Activated gamma-delta T cell treated with Interleukin-2 at 50 U/mL for 16 hours (primary cell): ENCODE data around the gene MYH15.

ENCODE experiments used
- DNase-seq: peaks from one replicate; pipeline ENCODE4 v3.0.0-alpha.2; 2020

The MYH15 gene

DNA sequence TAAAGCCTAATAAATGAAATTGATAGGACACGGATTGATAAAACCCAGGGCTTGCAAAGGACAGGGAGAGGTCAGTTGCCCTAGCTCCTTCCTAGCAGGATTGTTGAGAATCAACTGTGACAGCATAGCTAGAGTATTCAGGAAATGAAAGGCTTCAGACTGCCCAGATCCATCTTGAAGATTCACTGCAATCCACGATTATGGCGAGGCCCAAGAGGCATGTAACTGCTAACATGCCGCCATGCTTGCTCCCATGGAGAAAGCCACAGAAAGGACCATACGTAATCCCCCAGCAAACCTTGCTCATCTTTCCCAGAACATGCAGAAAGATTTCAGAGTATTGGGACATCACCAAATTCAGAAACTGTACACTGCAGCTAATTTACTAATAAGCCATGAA is 41.3 kb downstream of the MYH15 start:
- no peak for DNase-seq

DNA sequence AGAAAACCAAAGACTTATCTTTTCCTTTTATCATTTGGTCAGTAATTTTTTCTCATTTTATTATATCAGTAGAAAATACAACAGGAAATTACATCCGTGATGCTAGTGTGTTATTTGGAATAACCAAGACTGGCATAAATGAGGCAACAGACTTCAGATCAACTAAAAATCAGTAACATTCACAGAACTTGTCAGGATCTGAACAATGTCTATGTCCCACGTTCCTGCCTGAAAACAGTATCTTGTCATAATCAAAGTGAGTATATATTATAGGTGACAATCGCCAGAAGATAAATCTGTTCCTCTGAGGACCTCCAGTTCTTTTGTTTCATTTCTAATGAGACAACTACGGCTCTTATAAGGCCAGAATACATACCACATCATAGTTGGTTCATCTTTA is 41.8 kb downstream of the MYH15 start:
- no peak for DNase-seq

- no peak for DNase-seq
These were observed 47.5 kb downstream of the MYH15 start for GRCh38 chr3:108462899-108463298.

DNA sequence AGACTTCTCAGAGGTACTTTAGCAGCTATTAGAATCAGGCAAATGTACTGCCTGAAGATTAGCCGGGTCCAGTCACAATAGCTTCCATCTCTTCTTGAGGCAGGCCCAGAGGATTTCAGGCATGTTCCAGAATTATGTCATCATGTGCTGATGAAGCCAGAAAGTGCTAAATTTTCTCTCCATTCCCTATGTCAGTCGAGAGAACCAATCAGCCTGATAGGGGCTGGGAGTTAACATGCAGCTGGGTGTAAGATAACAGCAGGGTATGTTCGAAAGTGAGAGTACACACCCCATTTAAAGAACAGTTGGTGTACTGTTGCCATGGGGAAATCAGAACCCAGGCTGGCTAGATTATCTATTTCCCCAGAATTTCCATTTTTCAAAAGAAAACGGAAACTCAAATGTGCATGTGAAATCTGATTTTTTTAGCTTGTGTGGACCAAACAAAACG is 48.7 kb downstream of the MYH15 start:
- DNase-seq = no peak

GRCh38 chr3:108459225-108459624 is 51.2 kb downstream of the MYH15 start:
- no peak for DNase-seq

DNA sequence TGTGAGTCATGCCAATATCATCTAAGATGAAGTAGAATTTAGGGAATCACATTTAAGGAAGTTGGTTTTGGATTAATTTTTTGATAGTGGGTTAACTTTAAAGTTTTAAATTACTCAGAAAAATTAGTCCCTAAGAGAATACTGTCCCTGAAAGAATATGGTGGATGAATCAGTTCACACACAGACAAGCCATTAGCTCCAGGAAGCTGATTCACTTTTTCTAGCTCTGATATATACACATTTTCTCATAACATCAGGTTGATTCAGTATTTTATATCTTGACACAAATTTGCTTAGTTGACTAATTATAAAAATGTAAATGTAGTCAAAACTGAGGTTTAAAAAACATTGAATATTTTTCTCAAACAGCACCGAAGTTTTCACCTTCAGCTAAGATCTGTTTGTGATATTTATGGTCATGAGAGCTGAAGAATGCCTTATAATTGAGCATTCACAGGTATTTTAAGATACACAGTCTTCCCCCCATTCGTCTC is 55.1 kb downstream of the MYH15 start:
- DNase-seq = no peak

- no peak for DNase-seq
These were observed 56.8 kb downstream of the MYH15 start for GRCh38 chr3:108453565-108453964.

- no peak for DNase-seq
These were observed 60.0 kb downstream of the MYH15 start for GRCh38 chr3:108450444-108450843.

DNA sequence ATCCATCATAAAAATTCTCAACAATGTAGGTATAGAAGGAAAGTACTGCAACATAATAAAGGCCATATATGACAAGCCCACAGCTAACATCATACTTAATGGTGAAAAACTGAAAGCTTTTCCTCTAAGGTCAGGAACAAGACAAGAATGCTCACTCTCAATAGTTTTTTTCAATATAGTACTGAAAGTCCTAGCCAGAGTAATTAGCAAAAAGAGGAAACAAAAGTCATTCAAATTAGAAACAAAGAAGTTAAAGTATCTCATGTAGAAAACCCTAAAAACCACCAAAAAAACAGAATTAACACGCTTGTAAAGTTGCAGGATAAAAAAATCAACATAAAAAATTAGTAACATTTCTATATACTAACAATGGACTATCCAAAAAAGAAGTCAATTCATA is 61.8 kb downstream of the MYH15 start:
- no peak for DNase-seq

- no peak for DNase-seq
These were observed 63.1 kb downstream of the MYH15 start for GRCh38 chr3:108447096-108447847.

DNA sequence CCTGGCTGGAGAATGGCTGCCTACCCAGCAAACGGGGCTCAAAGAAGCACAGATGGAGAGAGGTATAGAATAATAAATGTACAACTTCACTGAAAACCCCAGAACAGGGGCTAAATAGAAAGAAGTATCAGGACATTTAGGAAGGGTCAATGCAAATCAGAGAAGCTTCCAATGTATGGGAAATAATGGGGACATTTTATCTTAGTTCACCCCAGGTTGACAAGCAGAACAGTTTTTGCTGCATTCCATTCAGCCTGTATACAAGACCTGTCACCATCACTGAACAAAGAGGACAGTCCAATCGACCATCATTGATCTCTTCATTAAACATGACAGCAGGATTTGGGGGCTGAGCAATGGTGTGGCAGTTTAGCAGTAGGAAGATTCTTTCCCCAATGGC is 68.1 kb downstream of the MYH15 start:
- no peak for DNase-seq

GRCh38 chr3:108441518-108441917 is 68.9 kb downstream of the MYH15 start:
- no peak for DNase-seq

DNA sequence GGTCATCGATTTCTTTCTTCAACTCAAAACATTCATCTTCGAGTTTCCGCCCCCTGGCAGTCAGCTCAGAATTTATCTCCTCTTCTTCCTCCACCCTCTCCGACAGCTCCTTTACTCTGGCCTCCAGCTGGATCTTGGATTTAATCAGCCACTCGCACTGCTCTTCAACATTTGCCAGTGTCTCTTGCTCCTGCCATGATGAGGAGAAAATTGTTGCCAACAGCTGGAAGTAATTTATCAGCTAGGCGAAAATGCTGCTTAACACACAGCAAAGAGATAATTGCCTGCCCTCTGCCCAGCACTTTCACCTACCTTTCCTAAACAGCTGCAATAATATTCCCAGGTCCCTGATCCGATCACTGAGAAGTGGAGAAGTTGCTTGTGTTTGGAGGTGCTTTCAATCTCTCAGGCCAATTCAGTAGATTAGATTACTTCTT is 69.3 kb downstream of the MYH15 start:
- DNase-seq = no peak

- no peak for DNase-seq
These were observed 71.9 kb downstream of the MYH15 start for GRCh38 chr3:108438542-108438941.

- no peak for DNase-seq
These were observed 73.0 kb downstream of the MYH15 start for GRCh38 chr3:108437439-108437838.

GRCh38 chr3:108433928-108434327 is 76.5 kb downstream of the MYH15 start:
- DNase-seq = no peak

GRCh38 chr3:108432431-108432830 is 78.0 kb downstream of the MYH15 start:
- DNase-seq = no peak

DNA sequence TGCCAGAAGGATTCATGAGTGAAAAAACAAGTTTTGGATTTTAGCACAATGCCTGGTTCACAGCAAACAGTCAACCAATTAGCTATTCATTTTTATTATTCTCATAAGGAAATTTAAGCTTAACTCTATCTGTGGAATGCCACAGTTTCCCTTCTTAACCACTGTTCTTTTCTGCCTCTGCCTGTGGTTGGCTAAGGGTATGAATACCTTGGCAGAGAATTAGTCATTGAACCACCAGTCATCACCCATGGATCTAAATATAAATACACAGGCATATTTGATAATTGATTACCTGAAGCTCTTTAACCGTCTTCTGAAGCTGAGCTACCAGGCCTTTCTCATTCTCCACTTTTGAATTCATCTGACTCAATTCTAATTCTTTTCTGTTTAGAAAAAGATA is 79.9 kb downstream of the MYH15 start:
- no peak for DNase-seq

- no peak for DNase-seq
These were observed 81.8 kb downstream of the MYH15 start for GRCh38 chr3:108428586-108428985.

DNA sequence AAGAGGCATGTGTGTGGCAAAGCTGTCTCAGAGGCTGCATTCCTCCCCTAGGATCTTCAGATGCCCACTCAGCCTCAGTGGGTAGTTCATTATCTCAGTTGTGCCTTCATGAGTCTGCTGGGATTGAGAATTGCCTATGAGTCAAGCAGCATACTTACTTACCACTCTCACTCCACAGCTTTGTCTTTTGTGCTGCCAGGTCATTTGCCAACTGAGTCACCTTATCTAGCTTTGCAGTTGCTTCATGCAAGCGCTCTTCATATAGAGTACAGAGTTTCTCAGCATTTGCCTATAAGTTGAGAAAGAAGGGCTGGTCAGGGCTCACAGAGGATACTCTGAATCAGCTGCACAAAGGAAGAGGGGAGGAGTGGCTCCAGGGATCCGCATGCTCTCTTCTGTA is 89.5 kb downstream of the MYH15 start:
- DNase-seq = no peak

DNA sequence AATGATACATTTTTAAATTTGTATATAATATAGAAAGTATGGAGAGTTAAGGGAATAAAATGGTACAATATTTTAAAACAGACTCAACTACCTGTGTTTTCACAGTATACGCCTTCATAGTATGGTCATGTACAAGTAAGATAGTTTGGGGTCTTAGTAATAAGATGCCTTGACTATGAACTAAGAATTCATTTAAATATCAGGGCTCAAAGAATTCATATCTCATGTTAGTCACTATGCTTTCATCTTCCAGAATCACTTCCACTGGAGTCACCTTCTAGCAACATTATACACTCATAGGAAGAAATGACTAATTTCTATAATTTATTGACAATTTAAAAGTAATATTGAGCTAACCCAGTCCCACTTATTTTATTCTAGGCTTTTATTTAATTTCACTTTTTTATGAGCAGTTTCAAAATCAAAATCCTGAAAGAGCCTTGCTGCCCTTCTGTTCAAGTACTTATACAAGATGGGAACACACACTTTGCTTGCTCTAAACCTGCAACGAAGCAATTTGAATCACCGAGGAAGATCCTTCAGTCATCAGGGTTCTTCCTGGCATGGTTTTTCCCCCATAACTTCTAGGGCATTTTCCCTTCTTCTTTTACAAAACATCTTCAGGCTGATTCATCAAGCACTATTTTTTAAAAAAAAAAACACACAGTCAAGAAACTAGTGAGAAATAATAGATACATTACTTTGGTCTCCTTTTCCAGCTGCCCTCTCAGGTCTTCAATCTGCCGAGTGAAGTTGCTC is 94.1 kb downstream of the MYH15 start:
- DNase-seq = no peak

DNA sequence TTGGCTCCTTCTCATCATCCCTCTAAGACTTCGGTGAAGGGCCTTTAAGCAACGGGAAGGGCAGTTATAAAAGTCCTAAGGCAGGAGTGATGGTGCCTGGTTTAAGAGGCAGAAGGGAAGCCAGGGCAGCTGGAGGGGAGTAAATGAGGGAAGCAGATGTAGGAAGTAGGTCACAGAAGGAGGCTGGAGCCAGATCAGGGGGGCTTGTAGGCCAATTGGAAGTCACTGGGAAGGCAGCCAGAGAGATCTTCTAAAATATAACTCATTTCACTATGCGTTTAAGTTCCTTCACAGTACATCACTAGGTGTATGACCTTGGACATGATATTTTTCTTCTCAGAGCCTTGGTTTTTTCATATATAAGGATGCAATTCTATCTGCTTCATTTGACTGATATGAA is 94.7 kb downstream of the MYH15 start:
- no peak for DNase-seq

- no peak for DNase-seq
These were observed 96.4 kb downstream of the MYH15 start for GRCh38 chr3:108414007-108414406.

- no peak for DNase-seq
These were observed 98.2 kb downstream of the MYH15 start for GRCh38 chr3:108412121-108412750.
